Calu3 (cell line): ENCODE data around the gene PYGM. TPM values are rescaled to one million over a fixed set of nuclear protein-coding genes. Genes with fewer than 3 reads are reported as not detected.

ENCODE experiments used
- BruUV-seq: library from RNA; stranded (reverse); fragments of 400-500 nt; replicated peaks from 2 replicates; lab custom pipeline; 2021; lab: Mats Ljungman, UMichigan
- CTCF ChIA-PET: fragments of 300-600 bp; sonication (Branson Sonifier 250); formaldehyde crosslinking; loops from one replicate; lab custom pipeline; 2022; ENCODE audit warnings: antibody characterized with exemption; lab: Charles Lee
- DNase-seq: peaks from one replicate; pipeline ENCODE4 v3.0.0; 2022
- H3K27ac Mint-ChIP-seq: one replicate; pipeline ENCODE4 v1.8.0; 2022; ENCODE audit warnings: mixed read lengths; ENCODE audit not compliant: unreplicated experiment
- H3K27me3 Mint-ChIP-seq: one replicate; pipeline ENCODE4 v1.8.0; 2022; ENCODE audit warnings: mixed read lengths; ENCODE audit not compliant: unreplicated experiment
- H3K36me3 Mint-ChIP-seq: one replicate; pipeline ENCODE4 v1.8.0; 2022; ENCODE audit warnings: mild to moderate bottlenecking, moderate library complexity, mixed read lengths; ENCODE audit not compliant: insufficient read depth, unreplicated experiment
- H3K4me1 Mint-ChIP-seq: one replicate; pipeline ENCODE4 v1.8.0; 2022; ENCODE audit warnings: mild to moderate bottlenecking, low read depth, mixed read lengths; ENCODE audit not compliant: unreplicated experiment
- H3K4me3 Mint-ChIP-seq: one replicate; pipeline ENCODE4 v1.8.0; 2022; ENCODE audit warnings: mild to moderate bottlenecking, low read depth, moderate library complexity, mixed read lengths; ENCODE audit not compliant: unreplicated experiment
- H3K9me3 Mint-ChIP-seq: one replicate; pipeline ENCODE4 v1.8.0; 2022; ENCODE audit warnings: low read depth, mixed read lengths; ENCODE audit not compliant: unreplicated experiment
- intact Hi-C: fragments of 100-400 bp; cut with micrococcal nuclease; formaldehyde crosslinking; loops from one replicate; pipeline ENCODE4 v1.10.0; 2022; ENCODE audit not compliant: unreplicated experiment
- total RNA-seq: library from RNA; stranded (reverse); gene quantifications from 2 replicates; pipeline ENCODE4 v1.2.3, GENCODE V29; 2022
- TF ChIP-seq, protein P1 (sequence below): fragments of 200-600 bp; IDR thresholded peaks from one replicate; pipeline ENCODE4 v1.8.0; 2022; ENCODE audit warnings: antibody characterized with exemption; ENCODE audit not compliant: unreplicated experiment

The PYGM gene
- total RNA-seq, 1 experiment from 2014 or later: 1.4 TPM

DNA sequence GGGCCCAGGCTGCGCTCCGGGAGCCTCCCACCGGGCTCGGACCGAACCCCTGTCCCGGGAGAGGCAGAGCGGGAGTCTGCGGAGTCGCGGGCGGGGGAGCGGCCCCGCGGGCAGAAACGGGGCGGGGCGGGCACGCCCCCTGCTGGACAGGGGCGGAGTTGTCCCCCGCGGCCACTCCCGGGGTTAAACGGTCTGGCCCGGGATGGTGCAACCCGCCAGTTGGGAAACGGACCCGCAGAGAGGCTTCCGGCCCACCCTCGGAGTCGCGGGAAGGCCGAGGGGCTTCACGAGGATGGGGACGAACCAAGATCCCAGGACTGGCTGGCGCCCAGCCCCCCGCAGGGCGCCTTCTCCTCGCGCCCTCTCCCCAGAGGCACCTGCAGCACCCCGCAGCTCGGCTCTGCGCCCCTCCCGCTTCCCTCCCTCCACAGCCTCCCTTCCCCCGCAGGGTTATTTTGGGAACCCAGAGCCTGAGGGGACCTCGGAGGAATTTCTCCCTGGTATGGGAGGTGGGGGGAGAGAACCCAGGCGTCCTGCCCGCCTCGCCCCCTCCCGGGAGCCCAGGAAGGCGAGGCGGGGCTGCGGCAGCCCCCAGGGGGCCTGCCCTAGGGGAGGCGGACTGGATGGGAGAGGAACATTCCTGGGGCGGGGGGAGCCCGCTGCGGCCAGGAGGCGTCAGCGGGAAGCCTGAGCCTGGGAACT lies 16.7 kb downstream of the PYGM start:
- H3K36me3 Mint-ChIP-seq: peaks cover 9% of the 10 kb centered on the region
- DNase-seq: peak; percentile 83
- H3K27me3 Mint-ChIP-seq: peaks cover 84% of the 10 kb centered on the region
- no TSS peak for BruUV-seq
- TF ChIP-seq, protein P1, sequence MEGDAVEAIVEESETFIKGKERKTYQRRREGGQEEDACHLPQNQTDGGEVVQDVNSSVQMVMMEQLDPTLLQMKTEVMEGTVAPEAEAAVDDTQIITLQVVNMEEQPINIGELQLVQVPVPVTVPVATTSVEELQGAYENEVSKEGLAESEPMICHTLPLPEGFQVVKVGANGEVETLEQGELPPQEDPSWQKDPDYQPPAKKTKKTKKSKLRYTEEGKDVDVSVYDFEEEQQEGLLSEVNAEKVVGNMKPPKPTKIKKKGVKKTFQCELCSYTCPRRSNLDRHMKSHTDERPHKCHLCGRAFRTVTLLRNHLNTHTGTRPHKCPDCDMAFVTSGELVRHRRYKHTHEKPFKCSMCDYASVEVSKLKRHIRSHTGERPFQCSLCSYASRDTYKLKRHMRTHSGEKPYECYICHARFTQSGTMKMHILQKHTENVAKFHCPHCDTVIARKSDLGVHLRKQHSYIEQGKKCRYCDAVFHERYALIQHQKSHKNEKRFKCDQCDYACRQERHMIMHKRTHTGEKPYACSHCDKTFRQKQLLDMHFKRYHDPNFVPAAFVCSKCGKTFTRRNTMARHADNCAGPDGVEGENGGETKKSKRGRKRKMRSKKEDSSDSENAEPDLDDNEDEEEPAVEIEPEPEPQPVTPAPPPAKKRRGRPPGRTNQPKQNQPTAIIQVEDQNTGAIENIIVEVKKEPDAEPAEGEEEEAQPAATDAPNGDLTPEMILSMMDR: peak; percentile 91
- H3K27ac Mint-ChIP-seq: no peak overlapping the region
- CTCF ChIA-PET: interaction anchor here (1.6 kb wide), 1 partner anchor 54 kb away, joined by 8 read pairs; no protein-coding TSS in a partner anchor
- H3K4me1 Mint-ChIP-seq: peaks cover 10% of the 10 kb centered on the region
- intact Hi-C loops: no loop called here
- H3K9me3 Mint-ChIP-seq: no peaks in the 10 kb centered on the region
- peak overlapping the region; percentile 65 for H3K4me3 Mint-ChIP-seq

DNA sequence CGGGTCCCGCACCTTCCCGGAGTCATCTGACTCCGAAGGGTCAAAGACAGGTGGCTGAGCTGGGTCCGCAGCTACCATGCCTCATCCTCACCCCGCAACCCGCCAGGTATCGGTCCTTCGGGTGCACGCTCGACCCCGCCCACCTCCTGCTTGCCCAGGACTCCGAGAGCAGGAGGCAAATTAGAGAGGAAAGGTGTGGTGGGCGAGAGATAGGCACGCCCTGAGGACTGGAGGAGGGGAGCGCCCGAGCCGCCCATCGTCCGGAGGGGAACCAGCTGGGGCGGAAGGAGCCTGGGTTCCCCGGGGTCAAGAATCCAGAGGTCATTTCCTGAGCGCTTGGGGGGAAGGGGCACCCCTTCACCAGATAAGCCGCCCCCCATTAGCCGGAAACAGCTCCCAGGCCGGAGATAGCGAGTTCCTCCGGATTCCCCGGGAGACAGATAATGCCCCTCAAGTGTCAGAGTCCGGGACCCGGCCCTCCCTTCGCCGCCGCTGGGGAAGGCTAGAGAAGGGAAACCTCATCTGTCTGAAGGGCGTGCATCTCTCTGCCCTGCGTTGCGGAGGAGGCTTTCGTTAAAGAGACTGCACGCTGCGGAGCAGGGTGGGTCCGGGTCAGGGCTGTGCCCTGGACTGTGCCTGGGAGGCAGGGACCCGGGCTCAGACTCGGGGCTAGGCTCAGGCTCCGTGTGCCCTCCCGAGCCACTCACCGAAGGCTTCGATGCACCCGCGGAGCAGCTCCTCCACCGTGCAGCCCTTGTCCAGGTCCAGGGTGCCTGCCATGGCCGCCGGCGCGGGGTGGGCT lies 17.5 kb downstream of the PYGM start:
- Mint-ChIP-seq H3K9me3 (no peaks in the 10 kb centered on the region), H3K4me3 (peak overlapping the region; percentile 65), H3K27me3 (peaks cover 83% of the 10 kb centered on the region), H3K36me3 (peaks cover 7% of the 10 kb centered on the region), H3K4me1 (peaks cover 13% of the 10 kb centered on the region), H3K27ac (no peak overlapping the region)
- CTCF ChIA-PET: interaction anchor here (1.6 kb wide), 1 partner anchor 54 kb away, joined by 8 read pairs; no protein-coding TSS in a partner anchor
- intact Hi-C loops: no loop called here
- DNase-seq: no peak
- TF ChIP-seq, protein P1: no peak
- BruUV-seq: no TSS peak

GRCh38 chr11:64741375-64742086 lies 18.2 kb downstream of the PYGM start:
- CTCF ChIA-PET: interaction anchor here (0.6 to 1.6 kb wide), 2 partner anchors 53 to 381 kb away, joined by 4 to 8 read pairs; no protein-coding TSS in a partner anchor
- H3K4me1 Mint-ChIP-seq: peaks cover 18% of the 10 kb centered on the region
- TF ChIP-seq, protein P1: no peak
- BruUV-seq: no TSS peak
- H3K27me3 Mint-ChIP-seq: peaks cover 87% of the 10 kb centered on the region
- no peak for DNase-seq
- H3K36me3 Mint-ChIP-seq: peaks cover 7% of the 10 kb centered on the region
- H3K27ac Mint-ChIP-seq: no peak overlapping the region
- peak overlapping the region; percentile 65 for H3K4me3 Mint-ChIP-seq
- intact Hi-C loops: no loop called here
- no peaks in the 10 kb centered on the region for H3K9me3 Mint-ChIP-seq

GRCh38 chr11:64739871-64740270 lies 19.9 kb downstream of the PYGM start:
- TF ChIP-seq, protein P1: no peak
- Mint-ChIP-seq H3K9me3 (no peaks in the 10 kb centered on the region), H3K4me3 (no peak overlapping the region), H3K4me1 (peaks cover 18% of the 10 kb centered on the region), H3K27ac (no peak overlapping the region), H3K36me3 (peaks cover 7% of the 10 kb centered on the region), H3K27me3 (peaks cover 87% of the 10 kb centered on the region)
- intact Hi-C loops: no loop called here
- DNase-seq: no peak
- CTCF ChIA-PET: no interaction called here
- BruUV-seq: no TSS peak
